AG09309 (cell line): ENCODE measurements around the gene ANKRD33.

Source experiments
- DNase-seq: peaks from one replicate; pipeline ENCODE4 v3.0.0-alpha.2; 2010; ENCODE audit warnings: low read depth
- H3K4me3 ChIP-seq: 2 replicates; pipeline ENCODE4 v1.5.1; 2011; ENCODE audit warnings: mild to moderate bottlenecking, low read depth, low read length, moderate library complexity; ENCODE audit not compliant: control insufficient read depth
- TF ChIP-seq, protein P1 (sequence below): IDR thresholded peaks from 2 replicates; pipeline ENCODE4 v1.5.1; 2011; ENCODE audit warnings: mild to moderate bottlenecking, low read depth, low read length, inconsistent platforms; ENCODE audit not compliant: insufficient read depth, control insufficient read depth; ENCODE audit errors: missing control alignments

Gene ANKRD33

DNA sequence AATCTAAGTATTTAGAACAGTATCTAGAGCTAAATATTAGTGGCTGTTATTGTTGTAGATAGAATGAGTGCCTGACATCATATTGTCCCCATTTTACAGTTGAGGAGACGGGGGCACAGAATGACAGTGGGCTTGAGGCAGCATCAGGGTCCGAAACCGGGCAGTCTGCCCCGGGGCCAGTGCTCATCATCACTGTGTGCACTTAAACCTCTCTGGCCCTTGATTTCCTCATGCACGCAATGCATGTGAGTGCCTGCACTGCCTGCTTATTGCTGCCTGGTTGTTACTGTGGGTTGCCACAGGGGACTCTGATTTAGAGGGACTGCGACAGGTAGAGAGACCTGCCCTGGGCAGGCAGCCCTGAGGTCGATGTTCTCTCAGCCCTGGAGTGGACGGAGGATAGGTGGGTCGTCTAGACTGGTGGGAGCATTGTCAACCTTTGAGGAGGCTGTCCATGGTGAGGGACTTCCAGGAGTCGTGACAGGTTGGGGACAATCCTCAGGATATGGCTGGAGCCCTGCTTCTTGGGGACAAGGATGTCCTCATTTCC, 29.2 kb downstream of the ANKRD33 start:
- TF ChIP-seq, protein P1, sequence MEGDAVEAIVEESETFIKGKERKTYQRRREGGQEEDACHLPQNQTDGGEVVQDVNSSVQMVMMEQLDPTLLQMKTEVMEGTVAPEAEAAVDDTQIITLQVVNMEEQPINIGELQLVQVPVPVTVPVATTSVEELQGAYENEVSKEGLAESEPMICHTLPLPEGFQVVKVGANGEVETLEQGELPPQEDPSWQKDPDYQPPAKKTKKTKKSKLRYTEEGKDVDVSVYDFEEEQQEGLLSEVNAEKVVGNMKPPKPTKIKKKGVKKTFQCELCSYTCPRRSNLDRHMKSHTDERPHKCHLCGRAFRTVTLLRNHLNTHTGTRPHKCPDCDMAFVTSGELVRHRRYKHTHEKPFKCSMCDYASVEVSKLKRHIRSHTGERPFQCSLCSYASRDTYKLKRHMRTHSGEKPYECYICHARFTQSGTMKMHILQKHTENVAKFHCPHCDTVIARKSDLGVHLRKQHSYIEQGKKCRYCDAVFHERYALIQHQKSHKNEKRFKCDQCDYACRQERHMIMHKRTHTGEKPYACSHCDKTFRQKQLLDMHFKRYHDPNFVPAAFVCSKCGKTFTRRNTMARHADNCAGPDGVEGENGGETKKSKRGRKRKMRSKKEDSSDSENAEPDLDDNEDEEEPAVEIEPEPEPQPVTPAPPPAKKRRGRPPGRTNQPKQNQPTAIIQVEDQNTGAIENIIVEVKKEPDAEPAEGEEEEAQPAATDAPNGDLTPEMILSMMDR, result no peak
- H3K4me3 ChIP-seq, result no peak overlapping the region
- DNase-seq, result no peak

DNA sequence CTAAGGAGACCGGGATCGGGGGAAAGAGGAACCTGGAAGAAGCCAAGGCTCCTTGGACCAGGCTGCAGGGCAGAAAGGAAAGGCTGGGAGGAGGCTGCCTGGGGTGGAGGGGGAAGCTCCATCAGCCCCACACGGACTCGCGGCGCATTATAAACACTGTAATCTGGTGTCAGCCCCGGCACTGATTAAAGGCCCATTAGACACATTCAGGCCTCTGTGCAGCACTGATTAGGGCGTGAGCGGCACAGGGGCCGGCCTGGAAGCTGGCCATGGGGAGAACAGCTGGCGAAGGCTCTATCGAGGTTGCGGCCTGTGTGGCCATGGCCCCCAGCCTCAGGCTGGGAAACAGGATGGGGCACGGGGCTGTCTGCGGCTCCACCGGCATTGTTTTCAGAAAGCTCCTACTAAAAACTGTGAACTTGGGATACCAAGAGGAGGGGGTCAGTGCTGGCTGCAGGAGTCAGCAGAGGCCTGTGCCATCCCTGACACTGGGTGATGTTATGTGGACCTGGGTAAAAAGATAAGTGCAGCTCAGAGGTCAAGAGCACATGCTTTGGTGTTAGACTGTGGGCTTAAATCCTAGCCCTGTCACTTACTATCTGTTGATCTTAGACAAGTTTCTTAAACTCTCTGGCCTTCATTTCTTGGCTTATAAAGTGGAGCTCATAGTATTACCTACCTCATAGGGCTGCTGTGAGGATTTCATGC, 30.0 kb downstream of the ANKRD33 start:
- DNase-seq, result no peak
- no peak overlapping the region for H3K4me3 ChIP-seq
- TF ChIP-seq, protein P1, result no peak

DNA sequence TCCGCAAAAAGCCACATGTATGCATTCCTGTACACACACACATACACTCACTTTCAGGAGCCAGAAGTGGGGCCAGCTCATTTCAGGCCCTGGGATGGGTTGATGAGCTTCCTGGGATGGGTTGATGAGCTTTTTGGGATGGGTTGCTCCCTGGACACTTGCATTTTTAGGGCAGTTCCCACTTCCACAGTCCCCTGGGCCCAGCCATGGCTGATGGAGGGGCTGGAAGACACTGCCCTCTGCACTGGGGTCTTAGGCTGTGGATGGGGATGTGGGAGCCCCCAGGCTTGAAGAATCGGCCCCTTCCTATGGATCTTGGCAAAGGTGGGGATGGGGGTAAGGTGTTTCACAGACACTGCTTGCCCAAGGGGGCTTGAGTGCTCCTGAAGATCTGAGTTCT, 32.1 kb downstream of the ANKRD33 start:
- TF ChIP-seq, protein P1, result no peak
- no peak overlapping the region for H3K4me3 ChIP-seq
- no peak for DNase-seq

DNA sequence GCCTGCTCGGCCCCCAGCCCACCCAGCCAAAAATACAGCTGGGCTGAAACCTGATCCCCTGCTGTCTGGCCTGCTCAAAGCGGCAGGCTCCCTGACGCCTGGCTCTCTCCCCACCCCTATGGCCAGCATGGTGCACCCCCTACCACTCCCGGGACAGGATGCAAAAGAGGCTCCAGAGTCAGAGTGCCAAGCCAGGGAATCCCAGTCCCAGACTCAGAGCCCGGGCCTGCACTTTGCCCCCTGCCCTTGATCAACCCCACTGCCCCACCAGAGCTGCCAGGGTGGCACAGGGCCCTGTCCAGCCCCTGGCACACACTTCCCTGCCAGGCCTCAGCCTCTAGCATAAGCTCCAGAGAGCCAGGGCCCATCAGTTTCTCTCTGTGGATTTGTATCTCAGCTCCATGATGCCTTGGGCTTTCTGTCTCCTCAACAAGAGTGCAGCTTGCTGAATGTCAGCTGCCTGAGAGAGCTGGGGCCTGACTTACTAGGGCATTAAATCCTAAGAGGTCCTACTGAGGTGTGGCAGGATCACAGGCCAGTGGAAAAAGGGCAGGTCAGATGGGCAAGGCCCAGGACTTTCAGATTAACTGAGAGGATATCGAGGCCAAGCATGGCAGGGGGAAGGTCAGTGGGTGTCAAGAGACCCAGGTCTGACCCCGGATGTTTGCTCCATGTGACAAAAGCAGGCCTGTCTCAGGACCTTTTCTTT, 33.3 kb downstream of the ANKRD33 start:
- TF ChIP-seq, protein P1, result no peak
- DNase-seq, result no peak
- no peak overlapping the region for H3K4me3 ChIP-seq

DNA sequence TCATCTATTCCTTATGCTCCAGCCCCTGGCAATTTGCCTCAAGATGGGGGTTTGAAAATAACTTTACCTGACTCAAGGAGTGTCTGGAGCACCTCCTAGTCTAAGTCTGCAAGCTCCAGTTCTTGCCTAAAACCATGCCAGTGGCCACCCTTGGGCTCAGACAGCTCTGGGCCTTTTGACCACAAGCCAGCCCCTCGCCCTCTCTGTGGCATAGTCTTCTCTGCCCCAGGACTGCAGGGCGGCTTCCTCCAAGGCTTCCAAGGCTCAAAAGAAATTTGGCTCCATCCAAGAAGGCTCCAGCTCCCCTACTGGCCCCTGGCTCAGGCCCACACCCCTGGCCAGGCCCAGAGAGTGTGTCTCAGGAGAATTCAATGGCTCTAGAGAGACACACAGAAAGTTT, 34.2 kb downstream of the ANKRD33 start:
- H3K4me3 ChIP-seq, result no peak overlapping the region
- TF ChIP-seq, protein P1, result no peak
- no peak for DNase-seq

DNA sequence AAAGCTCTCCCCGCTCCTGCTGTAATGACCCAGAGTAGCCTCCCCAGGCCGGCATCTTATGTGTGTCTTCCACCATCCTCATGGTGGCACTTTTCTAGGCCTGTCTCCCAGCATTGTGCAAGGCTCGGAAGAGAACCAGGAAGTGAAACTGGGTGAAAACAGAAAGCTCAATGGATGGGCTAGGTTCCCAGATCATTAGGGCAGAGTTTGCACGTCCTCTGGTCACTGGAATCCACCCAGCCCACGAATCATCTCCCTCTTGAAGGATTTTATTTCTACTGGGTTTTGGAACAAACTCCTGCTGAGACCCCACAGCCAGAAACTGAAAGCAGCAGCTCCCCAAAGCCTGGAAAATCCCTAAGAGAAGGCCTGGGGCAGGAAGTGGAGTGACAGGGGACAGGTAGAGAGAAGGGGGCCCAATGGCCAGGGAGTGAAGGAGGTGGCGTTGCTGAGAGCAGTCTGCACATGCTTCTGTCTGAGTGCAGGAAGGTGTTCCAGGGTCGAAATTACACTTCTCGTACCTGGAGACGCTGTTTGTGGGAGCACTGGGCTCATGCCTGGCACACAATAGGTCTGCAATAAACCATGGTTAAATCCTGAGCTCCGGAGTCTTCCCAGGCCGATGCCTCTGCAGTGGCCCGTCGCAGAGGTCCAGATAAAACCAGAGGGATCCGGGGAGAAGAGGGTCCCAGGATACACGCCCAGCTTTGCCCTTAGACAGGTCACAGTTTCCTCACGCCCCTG, 35.0 kb downstream of the ANKRD33 start:
- DNase-seq, result peak; percentile 38
- H3K4me3 ChIP-seq, result no peak overlapping the region
- TF ChIP-seq, protein P1, result no peak
